ENCODE data around the gene ENAH. TPM values are rescaled to one million over a fixed set of nuclear protein-coding genes. Genes with fewer than 3 reads are reported as not detected.

ENAH gene
- total RNA-seq, 4 donors from 2014 or later = 31.4 to 56.3 (median 45.3) TPM

DNA sequence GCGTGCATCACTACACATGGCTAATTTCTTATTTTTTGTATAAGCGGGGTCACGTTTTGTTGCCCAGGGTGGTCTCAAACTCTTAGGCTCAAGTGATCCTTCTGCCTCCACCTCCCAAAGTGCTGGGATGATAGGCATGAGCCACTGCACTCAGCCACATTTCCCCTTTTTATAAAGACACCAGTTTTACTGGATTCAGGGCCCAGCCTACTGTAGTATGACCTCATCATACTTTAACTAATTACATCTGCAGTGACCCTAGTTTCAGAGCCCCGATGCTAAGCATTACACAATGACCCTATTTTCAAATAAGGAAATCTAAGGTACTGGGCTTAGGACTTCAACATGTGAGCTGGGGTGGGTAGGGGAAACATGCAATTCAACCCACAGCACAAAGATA lies 31.8 kb upstream of the ENAH start:
- H3K36me3 ChIP-seq = no peaks in the 10 kb centered on the region
- WGBS, 2 donors = 78 to 79% methylated on average over 4 of the region's 4 CpGs
- H3K4me3 ChIP-seq = no peak overlapping the region
- H3K27ac ChIP-seq = no peak overlapping the region
- TF ChIP-seq, protein P1, sequence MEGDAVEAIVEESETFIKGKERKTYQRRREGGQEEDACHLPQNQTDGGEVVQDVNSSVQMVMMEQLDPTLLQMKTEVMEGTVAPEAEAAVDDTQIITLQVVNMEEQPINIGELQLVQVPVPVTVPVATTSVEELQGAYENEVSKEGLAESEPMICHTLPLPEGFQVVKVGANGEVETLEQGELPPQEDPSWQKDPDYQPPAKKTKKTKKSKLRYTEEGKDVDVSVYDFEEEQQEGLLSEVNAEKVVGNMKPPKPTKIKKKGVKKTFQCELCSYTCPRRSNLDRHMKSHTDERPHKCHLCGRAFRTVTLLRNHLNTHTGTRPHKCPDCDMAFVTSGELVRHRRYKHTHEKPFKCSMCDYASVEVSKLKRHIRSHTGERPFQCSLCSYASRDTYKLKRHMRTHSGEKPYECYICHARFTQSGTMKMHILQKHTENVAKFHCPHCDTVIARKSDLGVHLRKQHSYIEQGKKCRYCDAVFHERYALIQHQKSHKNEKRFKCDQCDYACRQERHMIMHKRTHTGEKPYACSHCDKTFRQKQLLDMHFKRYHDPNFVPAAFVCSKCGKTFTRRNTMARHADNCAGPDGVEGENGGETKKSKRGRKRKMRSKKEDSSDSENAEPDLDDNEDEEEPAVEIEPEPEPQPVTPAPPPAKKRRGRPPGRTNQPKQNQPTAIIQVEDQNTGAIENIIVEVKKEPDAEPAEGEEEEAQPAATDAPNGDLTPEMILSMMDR (IDR thresholded peaks at IDR 0.05) = no peak
- TF ChIP-seq POLR2A (IDR thresholded peaks at IDR 0.05) (no peak), EP300 (IDR thresholded peaks at IDR 0.05) (no peak)
- H3K9me3 ChIP-seq = no peaks in the 10 kb centered on the region
- H3K27me3 ChIP-seq = no peaks in the 10 kb centered on the region
- DNase-seq (ENCODE audit: low spot score in 2 of 2) = no peak
- no peaks in the 10 kb centered on the region for H3K4me1 ChIP-seq

DNA sequence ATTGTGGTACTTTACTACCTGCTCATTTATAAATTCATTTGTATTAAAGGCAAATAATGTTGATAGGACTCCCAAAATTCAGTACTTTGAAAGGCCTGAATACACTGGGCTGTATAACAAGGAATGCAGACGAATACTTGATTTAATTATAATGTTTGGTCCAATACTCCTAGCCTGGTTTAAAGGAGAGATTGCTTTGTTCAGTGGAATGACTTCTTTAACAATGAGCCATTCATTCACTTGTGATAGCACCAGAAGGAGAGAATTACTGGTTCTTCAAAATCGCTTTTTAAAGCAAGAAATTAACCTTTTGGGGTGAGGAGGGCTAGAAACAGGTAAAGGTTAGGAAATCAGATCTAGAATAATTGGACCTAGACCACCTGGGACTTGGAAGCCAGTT lies 28.3 kb upstream of the ENAH start:
- no peak overlapping the region for H3K27ac ChIP-seq
- H3K9me3 ChIP-seq = no peaks in the 10 kb centered on the region
- H3K36me3 ChIP-seq = no peaks in the 10 kb centered on the region
- peaks cover 0 to 10% of the 10 kb centered on the region in 2 donors for H3K27me3 ChIP-seq
- no peak for DNase-seq (ENCODE audit: low spot score in 2 of 2)
- H3K4me3 ChIP-seq = no peak overlapping the region
- TF ChIP-seq POLR2A (IDR thresholded peaks at IDR 0.05) (no peak), EP300 (IDR thresholded peaks at IDR 0.05) (no peak)
- TF ChIP-seq, protein P1 (IDR thresholded peaks at IDR 0.05) = no peak
- peaks cover 0 to 7% (median 0%) of the 10 kb centered on the region in 4 donors for H3K4me1 ChIP-seq
- WGBS, 2 donors = 33 to 49% methylated on average over 2 of the region's 2 CpGs

DNA sequence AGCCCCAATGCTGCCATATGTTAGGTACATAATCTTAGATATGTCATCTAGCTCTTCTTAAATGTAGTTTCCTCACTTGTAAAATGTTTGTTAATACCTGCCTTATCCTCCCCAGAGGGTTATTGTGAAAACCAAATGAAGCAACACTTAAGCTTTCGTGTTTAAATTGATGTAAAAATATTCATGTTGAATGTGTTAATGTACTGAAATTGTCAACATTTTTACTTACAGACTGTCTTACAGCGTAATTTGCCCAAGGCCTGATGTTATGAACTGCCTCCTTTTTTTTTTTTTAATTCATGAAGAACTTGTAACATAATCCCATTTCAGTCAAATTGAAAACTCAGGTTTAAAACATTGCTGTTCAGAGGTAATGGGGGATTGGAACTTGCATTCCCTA lies 25.6 kb upstream of the ENAH start:
- Histone ChIP-seq H3K9me3 (no peaks in the 10 kb centered on the region), H3K4me3 (no peak overlapping the region), H3K4me1 (peaks cover 0 to 7% (median 0%) of the 10 kb centered on the region in 4 donors), H3K27me3 (peaks cover 0 to 10% of the 10 kb centered on the region in 2 donors), H3K27ac (no peak overlapping the region), H3K36me3 (no peaks in the 10 kb centered on the region)
- TF ChIP-seq POLR2A (IDR thresholded peaks at IDR 0.05) (no peak), EP300 (IDR thresholded peaks at IDR 0.05) (no peak)
- TF ChIP-seq, protein P1 (IDR thresholded peaks at IDR 0.05) = no peak
- WGBS, 2 donors = 91 to 98% methylated on average over 2 of the region's 2 CpGs
- DNase-seq (ENCODE audit: low spot score in 2 of 2) = no peak

DNA sequence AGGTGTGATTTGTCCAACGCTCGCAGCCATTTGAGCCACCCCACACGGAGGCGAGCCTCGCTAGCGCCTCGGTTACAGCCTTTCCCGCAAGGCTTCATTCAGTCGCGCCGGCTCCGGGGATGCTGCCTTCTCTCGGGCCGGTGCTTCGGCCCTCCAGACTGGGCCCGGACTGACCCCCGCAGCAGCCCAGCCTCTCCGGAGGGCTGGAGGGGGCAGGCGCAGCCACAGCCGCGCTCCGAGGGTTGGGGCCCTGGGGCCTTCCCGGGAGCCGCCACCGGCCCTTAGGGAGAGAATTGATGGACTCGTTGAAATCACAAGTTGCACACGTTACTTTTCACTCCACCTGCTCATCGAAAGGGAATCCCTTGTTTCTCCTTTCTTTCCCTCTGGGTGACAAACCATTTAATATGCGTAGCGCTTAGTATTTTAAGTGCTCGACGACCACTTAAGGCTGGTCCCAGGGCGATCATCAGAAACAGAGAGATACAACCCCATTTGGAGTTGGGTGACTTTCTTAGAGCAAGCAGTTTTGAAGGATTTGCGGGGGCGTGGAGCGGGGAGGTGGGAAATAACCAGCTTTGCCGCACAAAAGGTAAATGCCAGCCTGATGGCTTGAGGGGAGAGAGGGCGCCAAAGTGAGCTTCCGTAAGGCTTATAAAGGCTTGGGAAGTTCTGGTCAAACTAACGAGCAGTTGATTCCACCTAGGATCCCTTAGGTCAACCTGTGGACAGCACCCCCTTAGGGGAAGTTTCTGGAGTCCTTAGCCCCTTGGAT lies 24.6 kb upstream of the ENAH start:
- peaks cover 0 to 10% of the 10 kb centered on the region in 2 donors for H3K27me3 ChIP-seq
- H3K4me1 ChIP-seq = peaks cover 0 to 7% (median 0%) of the 10 kb centered on the region in 4 donors
- WGBS, 2 donors = 27 to 38% methylated on average over 40 of the region's 40 CpGs
- H3K36me3 ChIP-seq = no peaks in the 10 kb centered on the region
- H3K9me3 ChIP-seq = no peaks in the 10 kb centered on the region
- TF ChIP-seq POLR2A (IDR thresholded peaks at IDR 0.05) (no peak), EP300 (IDR thresholded peaks at IDR 0.05) (no peak)
- TF ChIP-seq, protein P1 (IDR thresholded peaks at IDR 0.05) = no peak
- no peak overlapping the region for H3K27ac ChIP-seq
- no peak for DNase-seq (ENCODE audit: low spot score in 2 of 2)
- H3K4me3 ChIP-seq = peak overlapping the region in 2 of 4 donors; percentile 4 to 33

DNA sequence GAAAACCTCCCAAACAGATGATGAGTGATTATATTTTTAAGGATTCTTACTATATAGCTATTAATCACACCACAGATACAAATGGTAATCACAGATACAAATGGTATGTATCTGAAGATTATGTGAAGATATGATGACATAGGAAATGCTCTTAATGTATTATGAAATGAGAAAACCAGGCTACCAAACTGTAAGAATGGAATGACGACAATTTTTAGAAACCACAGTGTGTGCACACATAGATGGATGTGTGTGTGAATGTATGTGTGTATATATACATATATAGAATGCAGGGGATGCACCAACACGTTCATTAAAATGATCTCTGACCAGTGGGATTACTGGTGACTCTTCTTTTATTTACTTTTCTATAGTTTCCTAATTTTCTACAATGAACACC lies 21.5 kb upstream of the ENAH start:
- H3K36me3 ChIP-seq = no peaks in the 10 kb centered on the region
- WGBS, 2 donors = 77 to 84% methylated on average over 2 of the region's 2 CpGs
- peaks cover 0 to 7% (median 0%) of the 10 kb centered on the region in 4 donors for H3K4me1 ChIP-seq
- H3K9me3 ChIP-seq = no peaks in the 10 kb centered on the region
- peaks cover 0 to 10% of the 10 kb centered on the region in 2 donors for H3K27me3 ChIP-seq
- TF ChIP-seq, protein P1 (IDR thresholded peaks at IDR 0.05) = no peak
- TF ChIP-seq EP300 (IDR thresholded peaks at IDR 0.05) (no peak), POLR2A (IDR thresholded peaks at IDR 0.05) (no peak)
- H3K4me3 ChIP-seq = no peak overlapping the region
- no peak overlapping the region for H3K27ac ChIP-seq
- no peak for DNase-seq (ENCODE audit: low spot score in 2 of 2)
